HG03432 (cell line): ENCODE data around the gene LOXL4.

Experiments
- ATAC-seq: cut with Tn5 transposase; IDR thresholded peaks from one replicate; pipeline ENCODE4 v1.9.1; 2021; ENCODE audit warnings: mild to moderate bottlenecking, moderate library complexity; ENCODE audit not compliant: unreplicated experiment

The LOXL4 gene

GRCh38 chr10:98295401-98295811 lies 27.4 kb upstream of the LOXL4 start:
- no peak for ATAC-seq

GRCh38 chr10:98294270-98294627 lies 26.3 kb upstream of the LOXL4 start:
- ATAC-seq: no peak

GRCh38 chr10:98293550-98294269 lies 25.7 kb upstream of the LOXL4 start:
- ATAC-seq: no peak

- ATAC-seq: no peak
Measured at GRCh38 chr10:98292971-98293370, 25.0 kb upstream of the LOXL4 start.

- ATAC-seq: no peak
Measured at GRCh38 chr10:98289802-98290209, 21.8 kb upstream of the LOXL4 start.

- no peak for ATAC-seq
Measured at GRCh38 chr10:98287321-98287720, 19.3 kb upstream of the LOXL4 start.

- no peak for ATAC-seq
Measured at GRCh38 chr10:98286419-98286818, 18.4 kb upstream of the LOXL4 start.

- no peak for ATAC-seq
Measured at GRCh38 chr10:98285416-98285815, 17.4 kb upstream of the LOXL4 start.

GRCh38 chr10:98276311-98276710 lies 8.3 kb upstream of the LOXL4 start:
- ATAC-seq: no peak

- no peak for ATAC-seq
Measured at GRCh38 chr10:98274562-98274961, 6.6 kb upstream of the LOXL4 start.

- ATAC-seq: no peak
Measured at GRCh38 chr10:98273057-98273850, 5.3 kb upstream of the LOXL4 start.

- no peak for ATAC-seq
Measured at GRCh38 chr10:98272656-98273055, 4.7 kb upstream of the LOXL4 start.

GRCh38 chr10:98272245-98272644 lies 4.3 kb upstream of the LOXL4 start:
- ATAC-seq: no peak

GRCh38 chr10:98270786-98271185 lies 2.8 kb upstream of the LOXL4 start:
- no peak for ATAC-seq

- ATAC-seq: no peak
Measured at GRCh38 chr10:98270073-98270740, 2.2 kb upstream of the LOXL4 start.

- ATAC-seq: no peak
Measured at GRCh38 chr10:98269435-98269912, 1.5 kb upstream of the LOXL4 start.

- ATAC-seq: no peak
Measured at GRCh38 chr10:98268694-98269431, 869 bp upstream of the LOXL4 start.

GRCh38 chr10:98267069-98267893 lies 713 bp downstream of the LOXL4 start:
- no peak for ATAC-seq

GRCh38 chr10:98266647-98267046 lies 1.3 kb downstream of the LOXL4 start:
- no peak for ATAC-seq
